ENCODE measurements around the gene DUSP10.

DUSP10 gene

DNA sequence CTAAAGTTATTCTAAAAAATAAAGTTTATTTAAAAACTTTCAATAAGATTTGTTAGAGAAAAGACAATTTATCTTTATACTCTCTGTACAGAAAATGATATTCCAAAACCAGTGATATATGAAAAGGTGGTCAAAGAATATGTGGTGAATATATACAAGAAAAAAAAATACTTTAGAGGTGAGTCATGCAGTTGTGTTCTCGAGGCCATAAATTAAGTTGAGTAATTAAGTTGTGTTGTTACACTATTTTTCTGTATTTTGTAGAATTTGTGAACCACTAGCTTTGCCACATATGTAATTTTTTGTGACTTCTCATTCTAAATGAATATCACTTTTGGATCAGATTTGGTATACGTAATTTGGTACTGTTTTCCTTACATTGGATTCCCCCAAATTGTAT lies 23.6 kb upstream of the DUSP10 start:
- no peak for DNase-seq (ENCODE audit: low read depth in 2 of 2)

- no peak for DNase-seq (ENCODE audit: low read depth in 2 of 2)
These were observed 20.2 kb upstream of the DUSP10 start for GRCh38 chr1:221762121-221762520.

DNA sequence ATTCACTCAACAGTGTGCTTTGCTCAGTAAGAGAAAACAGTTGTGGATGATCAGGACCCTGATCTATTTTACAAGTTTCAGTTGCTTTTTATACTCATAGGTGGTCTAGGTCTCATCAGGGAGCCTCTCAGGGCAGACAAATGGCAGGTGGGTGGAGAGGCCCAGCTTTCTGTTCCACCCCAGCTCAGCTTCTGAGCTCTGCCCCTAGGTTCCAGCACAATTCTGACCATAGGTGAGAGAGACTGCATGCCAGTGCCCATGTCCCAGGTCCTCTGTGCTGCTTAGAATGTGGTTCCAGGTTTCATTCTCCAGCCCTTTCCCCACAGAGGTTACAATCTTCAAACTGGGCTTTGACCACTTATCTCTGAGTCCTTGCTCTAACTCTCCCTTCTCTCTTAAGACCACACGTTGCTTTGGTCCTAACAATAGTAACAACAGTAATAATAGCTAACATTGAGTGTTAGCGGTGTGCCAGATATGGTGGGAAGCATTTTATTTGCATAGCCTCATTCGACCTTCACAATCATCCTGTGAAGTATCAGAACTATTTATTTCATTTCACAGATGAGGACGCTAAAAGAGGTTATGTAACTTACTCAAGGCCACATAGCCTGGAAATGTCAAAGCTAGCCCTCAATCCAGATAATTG lies 19.6 kb upstream of the DUSP10 start:
- DNase-seq (ENCODE audit: low read depth in 2 of 2), result no peak

DNA sequence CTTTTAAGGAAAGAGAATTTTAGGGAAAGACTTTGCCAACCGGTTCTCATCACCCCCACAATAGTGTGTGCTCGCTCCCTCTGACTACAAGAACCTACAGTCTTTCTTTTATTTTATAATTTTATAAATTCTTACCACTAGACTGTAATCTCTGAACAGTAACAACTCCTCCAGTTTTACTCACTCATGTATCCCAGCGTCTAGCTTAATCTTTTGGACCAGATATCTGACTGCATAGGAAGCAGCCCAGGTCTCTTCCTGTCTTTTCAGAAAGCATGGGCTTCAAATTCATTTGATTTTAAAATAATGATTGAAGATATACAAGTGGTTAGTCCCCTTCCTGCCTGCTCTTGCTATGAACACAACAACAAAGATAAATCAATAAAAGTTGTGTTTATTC lies 19.0 kb upstream of the DUSP10 start:
- DNase-seq (ENCODE audit: low read depth in 2 of 2), result no peak

DNA sequence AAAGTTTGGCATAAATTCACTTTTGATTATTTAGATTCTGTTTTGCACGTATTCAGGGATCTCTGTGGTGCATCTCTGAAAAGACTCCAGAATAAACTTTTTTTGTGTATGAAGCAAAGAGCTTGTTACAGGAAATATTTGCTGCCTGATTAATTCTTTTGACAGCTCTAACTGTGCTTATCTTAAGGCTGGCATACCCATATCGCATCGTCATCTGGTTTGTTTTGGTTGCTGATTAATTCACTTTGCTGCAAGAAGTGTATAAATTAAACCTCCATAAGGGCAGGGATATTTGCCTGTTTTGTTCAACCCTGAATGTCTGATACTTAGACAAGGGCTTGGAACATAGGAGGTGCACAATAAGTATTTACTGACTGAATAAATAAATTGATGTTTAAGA lies 17.5 kb upstream of the DUSP10 start:
- DNase-seq (ENCODE audit: low read depth in 2 of 2), result no peak

GRCh38 chr1:221758455-221758854 lies 16.6 kb upstream of the DUSP10 start:
- DNase-seq (ENCODE audit: low read depth in 2 of 2), result no peak

GRCh38 chr1:221756830-221757551 lies 15.1 kb upstream of the DUSP10 start:
- DNase-seq (ENCODE audit: low read depth in 2 of 2), result no peak

DNA sequence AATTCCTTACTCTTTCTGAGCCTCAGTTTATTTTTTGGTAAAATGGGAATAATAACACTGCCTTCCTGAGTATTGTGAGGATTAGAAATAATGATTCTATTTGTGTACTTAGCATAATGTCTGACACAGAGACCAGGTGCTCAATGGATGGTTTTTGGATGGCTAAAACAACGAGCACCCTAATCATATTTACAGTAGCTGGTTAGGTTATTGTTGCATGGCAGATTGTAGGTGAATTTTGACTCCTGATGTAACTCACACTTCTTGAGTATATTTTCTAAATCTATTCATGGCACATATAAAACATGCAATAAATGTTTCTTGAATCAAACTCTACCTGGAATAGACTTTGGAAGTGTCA lies 11.9 kb upstream of the DUSP10 start:
- no peak for DNase-seq (ENCODE audit: low read depth in 2 of 2)

GRCh38 chr1:221751226-221751887 lies 9.5 kb upstream of the DUSP10 start:
- DNase-seq (ENCODE audit: low read depth in 2 of 2), result no peak

GRCh38 chr1:221748981-221749380 lies 7.1 kb upstream of the DUSP10 start:
- no peak for DNase-seq (ENCODE audit: low read depth in 2 of 2)

DNA sequence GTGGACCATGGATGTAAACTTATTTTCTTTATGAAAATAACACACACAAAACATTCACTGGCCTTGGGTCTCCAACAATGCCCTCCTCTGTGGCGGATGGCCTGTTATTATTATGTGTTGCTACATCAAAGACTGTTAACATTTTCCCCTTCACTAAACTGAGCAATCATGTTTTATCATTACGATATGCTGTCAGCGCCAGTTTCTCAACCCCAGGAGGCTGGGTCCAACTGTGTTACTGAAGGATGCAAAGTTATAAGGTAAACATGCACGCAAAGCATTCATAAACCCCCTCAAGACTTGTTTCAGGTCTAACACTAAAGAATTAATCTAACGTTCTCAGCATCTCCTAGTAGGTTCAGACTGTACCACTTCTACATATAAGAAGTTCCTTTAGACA lies 6.0 kb upstream of the DUSP10 start:
- DNase-seq (ENCODE audit: low read depth in 2 of 2), result no peak

- DNase-seq (ENCODE audit: low read depth in 2 of 2), result no peak
These were observed 1.7 kb upstream of the DUSP10 start for GRCh38 chr1:221743416-221744208.

GRCh38 chr1:221742555-221743415 lies 896 bp upstream of the DUSP10 start:
- peak; percentile 53 to 61 for DNase-seq (ENCODE audit: low read depth in 2 of 2)

DNA sequence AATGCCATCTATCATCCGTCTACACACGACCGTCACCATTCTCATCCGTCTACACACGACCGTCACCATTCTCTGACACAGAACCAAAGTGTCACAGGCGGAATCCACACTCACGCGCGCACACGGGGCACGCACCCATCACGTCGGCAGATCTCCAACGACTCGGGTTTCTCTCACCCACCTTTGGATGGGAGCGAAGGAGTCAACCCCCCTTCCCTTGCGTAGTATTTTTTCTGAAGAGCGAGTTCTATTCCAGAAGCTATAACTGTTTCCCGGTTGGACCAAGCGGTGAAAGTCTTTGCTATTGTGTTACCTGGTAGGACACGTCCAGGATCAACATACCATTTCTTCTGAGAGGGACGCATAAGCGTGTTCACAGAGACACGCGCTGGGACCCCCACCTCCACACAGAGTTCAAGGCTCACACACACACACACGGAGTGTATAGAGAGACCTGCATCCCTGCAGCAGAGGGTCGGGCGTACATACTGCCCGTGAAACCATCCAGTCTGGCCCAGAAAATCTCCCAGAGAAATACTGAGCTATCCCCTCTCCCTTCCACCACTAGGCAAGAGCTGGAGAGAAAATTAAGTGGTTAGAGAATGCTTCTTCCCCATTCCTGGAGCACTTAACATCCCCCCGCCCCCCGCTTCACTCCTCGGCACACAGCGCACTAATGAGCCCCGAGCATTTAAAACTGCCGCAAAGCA lies 741 bp downstream of the DUSP10 start:
- DNase-seq (ENCODE audit: low read depth in 2 of 2), result no peak

DNA sequence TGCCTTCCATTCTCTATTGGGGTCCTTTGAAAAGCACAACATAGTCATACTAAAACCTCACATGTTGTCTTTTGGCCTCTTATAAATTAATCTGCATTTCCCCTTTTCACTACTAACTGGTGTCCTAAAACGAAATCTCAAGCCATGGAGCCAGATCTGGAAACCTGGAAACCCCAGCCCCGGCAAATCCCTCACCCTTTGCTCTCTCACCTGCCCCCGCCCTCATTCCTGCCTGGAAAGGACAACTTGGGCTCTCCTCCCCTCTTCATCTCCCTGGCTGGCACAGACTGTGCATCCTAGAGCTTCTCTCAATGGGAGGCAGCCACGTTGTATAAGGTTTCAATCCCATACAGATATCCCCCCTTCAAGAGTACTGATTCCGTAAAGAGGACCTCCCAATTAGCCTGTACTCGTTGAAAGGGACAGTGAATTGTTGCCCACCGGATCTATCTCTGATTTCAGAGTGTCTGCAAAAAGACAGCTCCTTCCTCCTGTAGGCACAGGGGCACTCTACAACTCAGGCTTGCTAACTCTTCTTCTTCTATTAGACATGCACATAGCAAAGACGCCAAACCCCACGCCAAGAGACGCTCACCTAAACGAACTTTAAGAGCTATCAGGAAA lies 1.4 kb downstream of the DUSP10 start:
- no peak for DNase-seq (ENCODE audit: low read depth in 2 of 2)

DNA sequence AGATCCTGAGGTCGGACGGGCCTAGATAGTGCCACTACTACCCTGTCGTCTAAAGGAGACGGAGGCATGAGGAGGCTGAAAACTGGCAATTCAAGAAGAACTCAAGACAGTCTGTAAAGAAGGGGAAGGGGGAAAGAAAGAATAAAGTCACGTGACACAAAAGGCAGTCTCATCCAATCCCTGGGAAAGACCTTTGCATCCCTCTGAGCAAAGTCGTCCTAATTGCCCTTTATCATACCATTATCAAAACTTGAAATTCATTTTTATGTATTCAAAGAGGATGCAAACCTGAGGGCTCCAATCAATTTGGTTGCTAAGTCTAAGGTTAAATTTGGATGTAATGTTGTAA lies 2.2 kb downstream of the DUSP10 start:
- no peak for DNase-seq (ENCODE audit: low read depth in 2 of 2)

- DNase-seq (ENCODE audit: low read depth in 2 of 2), result no peak
These were observed 2.7 kb downstream of the DUSP10 start for GRCh38 chr1:221739018-221739676.

DNA sequence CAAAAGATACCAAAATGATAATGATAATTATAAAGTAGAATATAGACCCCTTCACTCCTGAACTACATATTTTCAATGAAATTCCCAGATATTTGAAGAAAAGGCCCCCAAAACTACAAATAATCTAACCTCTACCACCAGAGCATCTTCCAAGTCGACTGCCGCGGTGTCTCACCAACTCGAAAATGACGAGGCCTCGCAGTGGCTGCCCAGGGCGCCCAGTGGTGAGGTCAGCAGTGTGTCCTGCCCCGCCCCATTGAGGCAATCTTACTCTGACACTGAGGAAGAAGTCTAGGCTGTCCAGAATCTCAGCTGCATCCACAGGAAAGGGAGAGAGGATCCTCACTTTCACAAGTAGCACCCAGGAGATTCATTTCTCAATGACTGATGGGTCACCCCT lies 5.2 kb downstream of the DUSP10 start:
- no peak for DNase-seq (ENCODE audit: low read depth in 2 of 2)

DNA sequence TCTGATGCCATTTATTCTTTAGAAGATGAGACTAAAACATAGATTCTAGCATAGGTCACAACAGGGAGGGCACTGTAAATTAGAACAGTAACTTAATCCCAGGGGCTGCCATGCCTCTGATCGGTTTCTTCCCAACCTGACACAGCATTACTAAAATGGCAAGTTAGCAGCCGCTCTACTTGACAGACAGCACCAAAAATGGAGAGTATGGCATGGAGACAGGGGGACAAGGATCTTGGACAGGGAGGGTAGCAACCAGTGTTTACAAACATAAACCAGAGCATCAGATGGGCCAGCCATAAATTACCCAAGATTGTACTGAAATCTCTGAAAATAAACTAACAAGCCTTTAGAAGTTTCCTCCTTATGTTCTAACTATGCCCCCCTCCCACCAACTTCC lies 5.9 kb downstream of the DUSP10 start:
- DNase-seq (ENCODE audit: low read depth in 2 of 2), result no peak

GRCh38 chr1:221734187-221734586 lies 7.7 kb downstream of the DUSP10 start:
- no peak for DNase-seq (ENCODE audit: low read depth in 2 of 2)

Data from stimulated activated CD8-positive, alpha-beta memory T cell treated with anti-CD3 and anti-CD28 coated beads, Interleukin-2, amount 100 ng/mL, for 1 hour (primary cell).